GM12875 (cell line): Measurements from ENCODE around the gene PET100.

Experiments used
- H3K4me3 ChIP-seq: one replicate; pipeline ENCODE4 v1.5.1; 2011; ENCODE audit warnings: low read depth, low read length, control low read depth
- CTCF ChIP-seq: IDR thresholded peaks from 2 replicates; pipeline ENCODE4 v1.5.1; 2011; ENCODE audit warnings: low read depth, mild to moderate bottlenecking, control low read depth, inconsistent platforms, low read length, moderate library complexity, borderline replicate concordance; ENCODE audit not compliant: insufficient read depth

Gene PET100

GRCh38 chr19:7647156-7647555 is 17.6 kb downstream of the PET100 start:
- no peak for TF ChIP-seq CTCF
- H3K4me3 ChIP-seq: no peak overlapping the region

GRCh38 chr19:7648265-7649014 is 18.8 kb downstream of the PET100 start:
- no peak overlapping the region for H3K4me3 ChIP-seq
- TF ChIP-seq CTCF: no peak

- no peak for TF ChIP-seq CTCF
- no peak overlapping the region for H3K4me3 ChIP-seq
These were observed 20.6 kb downstream of the PET100 start for GRCh38 chr19:7650148-7650547.

- peak; percentile 64 for TF ChIP-seq CTCF
- H3K4me3 ChIP-seq: no peak overlapping the region
These were observed 22.6 kb downstream of the PET100 start for GRCh38 chr19:7652061-7652641.

GRCh38 chr19:7654401-7654800 is 24.8 kb downstream of the PET100 start:
- no peak for TF ChIP-seq CTCF

GRCh38 chr19:7655581-7655980 is 26.0 kb downstream of the PET100 start:
- no peak overlapping the region for H3K4me3 ChIP-seq
- TF ChIP-seq CTCF: no peak

More at GRCh38 chr19:7654401-7654800, 24.8 kb downstream of the PET100 start:
- H3K4me3 ChIP-seq: no peak overlapping the region
